Measurements from ENCODE around the gene HMCN2.

Gene HMCN2

DNA sequence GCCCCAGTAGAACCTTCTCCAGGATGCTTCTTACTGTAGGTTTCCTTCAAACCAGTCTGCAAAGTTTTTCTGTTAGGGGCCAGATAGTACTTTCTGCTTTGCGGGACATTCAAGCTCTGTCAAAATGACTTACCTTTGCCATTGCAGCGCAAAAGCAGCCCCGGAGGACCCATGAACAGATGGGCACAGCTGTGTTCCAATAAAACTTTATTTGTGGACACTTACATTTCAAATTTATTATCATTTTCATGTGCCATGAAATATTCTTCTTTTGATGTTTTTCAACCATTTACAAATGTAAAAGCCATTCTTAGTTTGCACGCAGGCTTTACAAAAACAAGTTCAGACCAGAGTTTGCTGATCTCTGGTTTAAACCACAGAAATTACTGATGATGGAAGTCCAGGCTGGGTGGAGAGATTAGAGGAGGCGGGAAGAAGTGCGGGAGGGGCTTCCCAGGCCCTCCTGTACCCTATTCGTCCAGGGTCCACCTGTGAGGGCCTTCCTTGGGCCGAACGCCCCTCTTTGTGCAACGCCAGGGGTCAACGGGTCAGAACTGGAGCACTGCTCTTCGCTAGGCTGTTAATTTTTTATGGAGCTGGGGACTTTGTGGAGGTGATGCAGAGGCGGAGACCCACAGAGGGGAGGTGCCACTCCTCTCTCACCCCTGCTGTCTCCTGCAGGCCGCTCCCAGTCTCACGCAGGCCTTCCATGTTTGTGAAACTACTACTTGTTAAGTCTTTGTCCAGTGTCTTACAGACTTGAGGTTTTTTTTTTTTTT lies 171.6 kb downstream of the HMCN2 start:
- TF ChIP-seq, protein P1, sequence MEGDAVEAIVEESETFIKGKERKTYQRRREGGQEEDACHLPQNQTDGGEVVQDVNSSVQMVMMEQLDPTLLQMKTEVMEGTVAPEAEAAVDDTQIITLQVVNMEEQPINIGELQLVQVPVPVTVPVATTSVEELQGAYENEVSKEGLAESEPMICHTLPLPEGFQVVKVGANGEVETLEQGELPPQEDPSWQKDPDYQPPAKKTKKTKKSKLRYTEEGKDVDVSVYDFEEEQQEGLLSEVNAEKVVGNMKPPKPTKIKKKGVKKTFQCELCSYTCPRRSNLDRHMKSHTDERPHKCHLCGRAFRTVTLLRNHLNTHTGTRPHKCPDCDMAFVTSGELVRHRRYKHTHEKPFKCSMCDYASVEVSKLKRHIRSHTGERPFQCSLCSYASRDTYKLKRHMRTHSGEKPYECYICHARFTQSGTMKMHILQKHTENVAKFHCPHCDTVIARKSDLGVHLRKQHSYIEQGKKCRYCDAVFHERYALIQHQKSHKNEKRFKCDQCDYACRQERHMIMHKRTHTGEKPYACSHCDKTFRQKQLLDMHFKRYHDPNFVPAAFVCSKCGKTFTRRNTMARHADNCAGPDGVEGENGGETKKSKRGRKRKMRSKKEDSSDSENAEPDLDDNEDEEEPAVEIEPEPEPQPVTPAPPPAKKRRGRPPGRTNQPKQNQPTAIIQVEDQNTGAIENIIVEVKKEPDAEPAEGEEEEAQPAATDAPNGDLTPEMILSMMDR (conservative IDR thresholded peaks at IDR 0.05; ENCODE audit: low read depth, low read length): no peak
- Histone ChIP-seq H3K79me2 (ENCODE audit: insufficient read depth, low read depth) (no peaks in the 10 kb centered on the region), H4K20me1 (ENCODE audit: insufficient read depth) (no peaks in the 10 kb centered on the region), H3K27ac (no peak overlapping the region), H2AFZ (ENCODE audit: low read depth) (no peak overlapping the region), H3K4me2 (no peak overlapping the region), H3K9ac (no peak overlapping the region), H3K4me3 (IDR thresholded peaks at IDR 0.05; ENCODE audit: insufficient read depth, low read depth, low read length) (no peak overlapping the region), H3K27me3 (ENCODE audit: insufficient read depth, low read depth) (peaks cover 44% of the 10 kb centered on the region), H3K36me3 (ENCODE audit: insufficient read depth) (no peaks in the 10 kb centered on the region), H3K4me1 (ENCODE audit: low read depth, poor library complexity, severe bottlenecking) (no peaks in the 10 kb centered on the region)

DNA sequence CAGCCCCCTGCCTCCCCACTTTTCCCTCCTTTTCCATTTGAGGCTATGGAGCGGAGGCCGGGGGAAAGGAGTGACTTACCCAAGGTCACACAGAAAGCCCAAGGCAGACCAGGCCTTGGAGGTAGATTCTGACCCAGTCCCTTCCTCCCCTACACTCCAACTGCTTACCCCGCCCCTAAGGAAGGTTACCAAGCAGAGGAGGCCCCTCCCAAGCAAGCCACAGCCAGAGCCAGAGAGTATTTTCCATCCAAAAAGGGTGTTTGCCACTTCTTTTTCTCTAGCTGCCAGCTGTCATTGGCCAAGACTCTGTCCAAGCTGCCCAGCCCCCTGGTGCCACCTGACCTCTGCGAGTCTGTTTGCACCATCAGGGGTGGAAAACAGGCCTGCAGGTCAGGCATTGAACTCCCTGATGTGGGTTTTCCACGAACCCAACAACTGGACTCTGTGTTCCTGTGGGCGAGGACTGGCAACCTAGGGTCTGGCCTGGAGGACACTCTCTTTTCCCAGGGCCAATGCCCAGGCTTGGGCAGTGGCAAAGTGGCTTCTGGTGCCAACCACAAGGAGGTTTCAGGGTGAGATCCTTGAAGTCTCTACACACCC lies 172.9 kb downstream of the HMCN2 start:
- Histone ChIP-seq H3K79me2 (ENCODE audit: insufficient read depth, low read depth) (no peaks in the 10 kb centered on the region), H3K27ac (no peak overlapping the region), H3K27me3 (ENCODE audit: insufficient read depth, low read depth) (peaks cover 44% of the 10 kb centered on the region), H3K4me2 (no peak overlapping the region), H4K20me1 (ENCODE audit: insufficient read depth) (no peaks in the 10 kb centered on the region), H3K4me1 (ENCODE audit: low read depth, poor library complexity, severe bottlenecking) (no peaks in the 10 kb centered on the region), H3K9ac (no peak overlapping the region), H3K36me3 (ENCODE audit: insufficient read depth) (no peaks in the 10 kb centered on the region), H2AFZ (ENCODE audit: low read depth) (no peak overlapping the region), H3K4me3 (IDR thresholded peaks at IDR 0.05; ENCODE audit: insufficient read depth, low read depth, low read length) (no peak overlapping the region)
- TF ChIP-seq, protein P1 (conservative IDR thresholded peaks at IDR 0.05; ENCODE audit: low read depth, low read length): no peak

DNA sequence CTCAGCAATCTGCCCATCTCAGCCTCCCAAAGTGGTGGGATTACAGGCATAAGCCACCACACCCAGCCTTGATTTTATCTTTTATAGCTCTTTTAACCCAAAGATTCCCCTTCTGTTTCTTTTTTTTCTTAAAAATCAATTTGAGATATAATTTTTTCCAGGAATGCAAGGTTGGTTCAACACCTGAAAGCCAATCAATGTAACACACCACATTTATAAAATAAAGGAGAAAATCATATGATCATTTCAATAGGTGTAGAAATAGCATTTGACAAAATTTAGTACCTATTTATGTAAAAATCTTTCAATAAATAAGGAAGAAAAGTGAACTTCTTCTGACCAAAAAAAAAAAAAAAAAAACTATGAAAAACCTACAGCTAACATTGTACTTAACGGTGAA lies 175.5 kb downstream of the HMCN2 start:
- Histone ChIP-seq H4K20me1 (ENCODE audit: insufficient read depth) (no peaks in the 10 kb centered on the region), H3K36me3 (ENCODE audit: insufficient read depth) (no peaks in the 10 kb centered on the region), H3K79me2 (ENCODE audit: insufficient read depth, low read depth) (no peaks in the 10 kb centered on the region), H3K27me3 (ENCODE audit: insufficient read depth, low read depth) (peaks cover 54% of the 10 kb centered on the region), H3K4me2 (no peak overlapping the region), H3K9ac (no peak overlapping the region), H3K27ac (no peak overlapping the region), H3K4me3 (IDR thresholded peaks at IDR 0.05; ENCODE audit: insufficient read depth, low read depth, low read length) (no peak overlapping the region), H3K4me1 (ENCODE audit: low read depth, poor library complexity, severe bottlenecking) (no peaks in the 10 kb centered on the region), H2AFZ (ENCODE audit: low read depth) (no peak overlapping the region)
- TF ChIP-seq, protein P1 (conservative IDR thresholded peaks at IDR 0.05; ENCODE audit: low read depth, low read length): no peak

DNA sequence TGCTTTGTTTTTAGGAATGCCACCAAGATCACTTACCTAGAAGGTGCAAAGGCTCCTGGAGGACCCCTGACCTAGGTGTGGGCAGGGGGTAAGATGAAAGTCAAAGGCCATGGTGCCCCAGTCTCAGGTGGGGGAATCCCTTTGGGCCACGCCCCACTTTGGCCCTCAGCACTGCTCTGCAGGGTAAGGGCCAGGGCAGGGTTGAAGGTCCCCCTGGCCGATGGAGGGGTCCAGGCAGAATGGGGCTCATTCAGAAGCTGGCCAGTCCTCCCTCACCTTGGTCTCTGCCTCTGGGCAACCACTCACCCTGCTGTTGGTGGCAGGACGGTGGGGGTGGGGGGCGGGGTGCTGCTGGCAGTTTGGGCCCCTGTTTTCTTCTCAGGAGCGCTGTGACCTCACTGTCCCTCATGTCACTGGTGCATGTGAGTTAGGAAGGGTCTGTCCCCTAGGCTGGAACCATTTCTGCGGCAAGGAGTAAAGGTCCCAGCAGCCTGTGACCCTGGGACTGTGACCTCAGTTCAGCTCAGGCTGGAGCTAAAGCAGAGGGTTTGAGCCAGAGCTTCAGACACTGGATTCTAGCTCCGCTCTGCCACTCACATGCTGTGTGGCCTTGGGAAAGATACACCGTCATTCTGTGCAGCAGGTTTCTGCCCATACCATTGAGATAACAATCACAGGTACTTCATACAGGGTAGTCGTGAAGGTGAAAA lies 177.3 kb downstream of the HMCN2 start:
- peaks cover 38% of the 10 kb centered on the region for H3K27me3 ChIP-seq (ENCODE audit: insufficient read depth, low read depth)
- H4K20me1 ChIP-seq (ENCODE audit: insufficient read depth): no peaks in the 10 kb centered on the region
- H3K4me3 ChIP-seq (IDR thresholded peaks at IDR 0.05; ENCODE audit: insufficient read depth, low read depth, low read length): no peak overlapping the region
- H3K9ac ChIP-seq: no peak overlapping the region
- H3K27ac ChIP-seq: no peak overlapping the region
- no peak overlapping the region for H3K4me2 ChIP-seq
- H3K79me2 ChIP-seq (ENCODE audit: insufficient read depth, low read depth): no peaks in the 10 kb centered on the region
- H3K36me3 ChIP-seq (ENCODE audit: insufficient read depth): no peaks in the 10 kb centered on the region
- peaks cover 4% of the 10 kb centered on the region for H3K4me1 ChIP-seq (ENCODE audit: low read depth, poor library complexity, severe bottlenecking)
- no peak overlapping the region for H2AFZ ChIP-seq (ENCODE audit: low read depth)
- TF ChIP-seq, protein P1 (conservative IDR thresholded peaks at IDR 0.05; ENCODE audit: low read depth, low read length): no peak
